Measurements from ENCODE around the gene VSIG4.
"Not testable (repeated sequence)": the region's sequence is repeated elsewhere in the genome, so short reads cannot be mapped to it uniquely, and the experiment has no call there.

The VSIG4 gene

DNA sequence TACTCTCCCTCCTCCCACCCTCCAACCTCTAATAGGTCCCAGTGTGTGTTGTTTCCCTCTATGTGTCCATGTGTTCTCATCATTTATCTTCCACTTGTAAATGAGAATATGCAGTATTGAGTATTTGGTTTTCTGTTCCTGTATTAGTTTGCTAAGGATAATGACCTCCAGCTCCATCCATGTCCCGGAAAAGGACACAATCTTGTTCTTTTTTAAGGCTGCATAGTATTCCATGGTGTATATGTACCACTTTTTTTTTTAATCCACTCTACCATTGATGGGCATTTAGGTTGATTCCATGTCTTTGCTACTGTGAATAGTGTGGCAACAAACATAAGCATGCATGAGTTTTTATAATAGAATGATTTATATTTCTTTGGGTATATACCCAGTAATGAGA lies 62.7 kb downstream of the VSIG4 start:
- not testable (repeated sequence) for DNase-seq (ENCODE audit: low spot score)

GRCh38 chrX:65976161-65976560 lies 63.7 kb downstream of the VSIG4 start:
- no peak for DNase-seq (ENCODE audit: low spot score)

GRCh38 chrX:65975161-65975751 lies 64.6 kb downstream of the VSIG4 start:
- DNase-seq (ENCODE audit: low spot score) = not testable (repeated sequence)

Data from pons (tissue), 1 donor.